ENCODE data around the gene CEL.

CEL gene

DNA sequence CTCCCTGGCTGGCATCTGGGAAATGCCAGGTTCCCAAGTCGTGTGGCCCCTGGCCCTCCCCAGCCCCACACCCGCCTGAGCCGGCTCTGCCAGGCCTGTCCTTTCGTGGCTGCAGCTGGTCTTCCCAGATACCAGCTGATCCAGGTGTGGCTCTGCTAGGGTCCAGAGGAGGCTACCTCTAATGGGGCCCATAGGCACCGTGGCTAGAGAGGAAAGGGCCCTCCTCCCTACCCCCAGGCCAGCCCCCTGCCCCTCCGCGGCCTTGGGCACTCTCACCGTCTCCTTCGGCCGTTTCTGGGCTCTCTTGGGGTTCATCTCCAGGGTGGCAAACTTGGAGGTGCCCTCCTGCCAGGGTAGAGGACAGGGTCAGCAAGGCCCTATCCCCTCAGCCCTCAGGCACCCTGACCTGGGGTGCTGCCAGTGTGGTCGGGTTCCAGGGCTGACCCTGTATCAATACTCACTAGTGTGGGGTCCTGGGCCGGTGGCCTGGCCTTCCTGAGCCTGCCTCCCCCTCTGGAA lies 42.3 kb downstream of the CEL start:
- DNase-seq (ENCODE audit: low spot score) = no peak

- no peak for DNase-seq (ENCODE audit: low spot score)
Measured at GRCh38 chr9:133104718-133105460, 43.1 kb downstream of the CEL start.

DNA sequence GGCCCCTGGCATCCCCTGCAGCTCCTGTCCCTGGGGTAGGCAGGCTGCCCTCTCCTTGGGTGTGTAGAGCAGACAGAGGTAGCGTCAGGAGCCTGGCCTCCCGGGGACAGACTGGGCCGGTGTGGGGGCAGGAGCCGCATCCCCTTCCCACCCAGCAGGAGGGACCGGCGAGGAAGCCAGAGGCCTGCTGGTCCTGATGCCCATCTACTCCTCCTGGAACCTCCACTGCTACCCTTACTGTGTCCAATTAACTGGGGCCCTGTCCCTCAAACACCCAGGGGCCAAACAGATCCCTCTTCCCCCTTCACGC lies 43.6 kb downstream of the CEL start:
- no peak for DNase-seq (ENCODE audit: low spot score)

GRCh38 chr9:133106511-133107244 lies 44.9 kb downstream of the CEL start:
- no peak for DNase-seq (ENCODE audit: low spot score)

- DNase-seq (ENCODE audit: low spot score) = no peak
Measured at GRCh38 chr9:133107245-133107722, 45.5 kb downstream of the CEL start.

- DNase-seq (ENCODE audit: low spot score) = no peak
Measured at GRCh38 chr9:133107961-133108793, 46.4 kb downstream of the CEL start.

DNA sequence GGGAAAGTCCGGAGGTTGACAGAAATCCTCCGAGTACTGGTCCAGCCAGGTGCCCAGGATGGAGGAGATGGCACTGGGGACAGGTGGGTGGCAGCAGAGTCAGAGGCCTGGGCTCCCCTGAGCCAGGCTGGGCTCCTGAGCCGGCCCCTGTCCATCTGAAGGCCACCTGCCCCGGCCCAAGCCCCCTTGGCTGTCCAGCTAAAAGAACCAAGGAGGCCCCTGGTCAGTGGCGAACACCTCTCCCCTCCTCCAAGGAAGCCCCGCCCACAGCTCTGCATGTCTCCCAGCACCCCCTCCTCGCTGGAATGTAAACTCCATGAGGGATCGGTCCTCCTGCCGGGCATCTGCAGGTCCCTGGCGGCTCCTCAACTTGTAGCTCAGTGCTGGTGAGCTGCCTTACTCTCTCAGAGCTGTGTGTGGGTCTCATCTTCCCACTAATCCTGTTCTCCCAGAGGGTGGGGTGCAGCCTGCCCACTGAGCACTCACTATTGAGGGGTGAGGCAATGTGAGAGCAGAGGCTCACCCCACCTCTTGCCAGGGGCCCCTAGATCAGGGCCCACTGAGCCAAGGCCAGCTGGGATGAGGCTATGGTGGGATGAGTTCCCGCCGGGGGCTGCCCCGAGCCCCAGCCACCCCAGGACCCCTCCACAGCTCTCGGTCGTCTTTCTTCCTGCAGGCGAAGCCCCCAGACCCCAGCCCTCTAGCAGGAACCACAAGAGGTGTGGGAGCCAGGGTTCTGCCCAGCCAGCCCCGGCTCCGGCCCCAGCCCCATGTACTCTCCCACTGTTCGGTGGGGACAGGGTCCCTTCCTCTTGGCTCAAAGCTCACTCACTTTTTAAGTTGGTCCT lies 47.2 kb downstream of the CEL start:
- no peak for DNase-seq (ENCODE audit: low spot score)

- no peak for DNase-seq (ENCODE audit: low spot score)
Measured at GRCh38 chr9:133109931-133110650, 48.3 kb downstream of the CEL start.

GRCh38 chr9:133111808-133112662 lies 50.3 kb downstream of the CEL start:
- DNase-seq (ENCODE audit: low spot score) = no peak

GRCh38 chr9:133112663-133113026 lies 50.9 kb downstream of the CEL start:
- DNase-seq (ENCODE audit: low spot score) = no peak

DNA sequence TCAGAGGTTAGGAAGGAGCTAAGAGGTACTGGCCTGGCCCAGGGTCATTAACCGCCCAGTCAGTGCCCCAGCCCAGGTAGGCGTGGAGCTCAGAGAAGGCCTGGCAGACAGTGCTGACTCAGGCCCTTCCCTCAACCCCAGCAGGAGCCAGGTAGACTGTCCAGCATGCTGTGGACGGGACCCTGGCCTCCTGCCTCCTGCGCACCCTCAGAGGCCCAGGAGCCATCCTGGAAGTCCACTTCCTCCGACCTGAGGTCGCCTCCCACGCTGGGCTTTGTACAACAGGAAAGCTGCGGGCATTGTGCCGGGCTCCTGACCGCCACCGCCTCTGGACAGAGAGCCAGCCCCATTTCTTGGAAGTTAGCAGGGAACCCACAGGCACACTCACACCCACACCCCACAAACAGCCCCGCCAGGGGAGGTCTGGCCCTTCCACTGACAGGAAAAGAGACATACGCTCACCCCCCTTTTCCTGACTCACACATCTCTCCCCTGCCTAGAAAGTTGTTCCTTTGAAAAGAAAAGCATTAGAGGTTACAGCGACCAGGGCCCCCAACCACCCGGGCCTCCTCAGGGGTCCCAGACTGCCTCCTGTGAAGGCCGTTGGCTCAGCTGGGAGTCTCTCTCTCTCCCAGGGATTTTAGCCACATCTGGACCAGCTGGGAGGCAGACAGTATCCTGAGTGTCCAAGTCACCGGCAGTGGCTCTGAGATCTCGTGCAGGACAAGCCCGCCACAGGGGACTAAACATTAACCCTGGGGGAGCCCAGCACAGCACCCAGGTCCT lies 51.6 kb downstream of the CEL start:
- peak; percentile 36 for DNase-seq (ENCODE audit: low spot score)

DNA sequence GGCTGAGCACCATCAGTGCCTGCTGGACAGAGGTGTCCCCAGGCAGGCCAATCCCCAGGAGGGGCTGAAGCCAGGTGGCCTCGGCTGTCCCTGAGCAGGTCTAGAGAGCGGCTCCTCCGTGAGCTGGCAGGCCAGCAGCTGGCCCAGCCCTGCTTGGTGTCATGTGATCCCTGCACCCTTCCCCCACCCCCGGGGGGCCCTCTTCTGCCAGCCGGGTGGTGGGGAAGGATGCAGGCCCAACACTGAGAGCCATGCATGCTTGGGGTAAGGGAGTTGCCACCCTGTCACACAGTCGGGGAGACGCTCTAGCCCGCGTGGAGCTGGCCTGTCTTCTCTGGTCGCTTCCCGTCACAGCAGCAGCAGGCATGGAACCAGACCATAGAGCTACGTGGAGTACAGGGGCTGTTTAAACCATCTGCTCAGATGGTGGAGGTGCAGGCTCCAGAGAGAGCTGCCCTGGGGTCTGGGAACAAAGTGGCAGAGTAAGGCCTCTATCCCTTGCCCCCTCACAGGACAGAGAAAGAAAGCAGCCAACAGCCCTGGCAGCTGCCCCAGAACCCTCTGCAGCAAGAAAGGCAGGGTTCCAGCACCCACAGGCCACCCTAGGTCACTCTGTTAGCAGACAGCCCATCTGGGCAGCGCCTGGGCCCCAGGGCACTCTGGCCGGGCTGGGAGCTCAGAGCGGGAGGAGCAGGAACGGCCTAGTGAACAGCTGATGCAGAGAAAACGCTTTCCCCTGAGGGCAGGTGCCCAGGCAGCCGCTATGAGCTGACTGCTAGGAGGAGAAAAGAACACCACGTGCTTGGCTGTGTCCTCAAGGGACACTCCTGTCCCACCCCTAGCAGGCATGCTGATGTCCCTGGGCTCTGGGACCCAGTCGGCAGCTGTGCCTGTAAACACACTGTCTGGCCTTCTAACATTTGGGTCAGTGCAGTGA lies 52.4 kb downstream of the CEL start:
- DNase-seq (ENCODE audit: low spot score) = no peak

GRCh38 chr9:133114886-133115603 lies 53.3 kb downstream of the CEL start:
- no peak for DNase-seq (ENCODE audit: low spot score)

DNA sequence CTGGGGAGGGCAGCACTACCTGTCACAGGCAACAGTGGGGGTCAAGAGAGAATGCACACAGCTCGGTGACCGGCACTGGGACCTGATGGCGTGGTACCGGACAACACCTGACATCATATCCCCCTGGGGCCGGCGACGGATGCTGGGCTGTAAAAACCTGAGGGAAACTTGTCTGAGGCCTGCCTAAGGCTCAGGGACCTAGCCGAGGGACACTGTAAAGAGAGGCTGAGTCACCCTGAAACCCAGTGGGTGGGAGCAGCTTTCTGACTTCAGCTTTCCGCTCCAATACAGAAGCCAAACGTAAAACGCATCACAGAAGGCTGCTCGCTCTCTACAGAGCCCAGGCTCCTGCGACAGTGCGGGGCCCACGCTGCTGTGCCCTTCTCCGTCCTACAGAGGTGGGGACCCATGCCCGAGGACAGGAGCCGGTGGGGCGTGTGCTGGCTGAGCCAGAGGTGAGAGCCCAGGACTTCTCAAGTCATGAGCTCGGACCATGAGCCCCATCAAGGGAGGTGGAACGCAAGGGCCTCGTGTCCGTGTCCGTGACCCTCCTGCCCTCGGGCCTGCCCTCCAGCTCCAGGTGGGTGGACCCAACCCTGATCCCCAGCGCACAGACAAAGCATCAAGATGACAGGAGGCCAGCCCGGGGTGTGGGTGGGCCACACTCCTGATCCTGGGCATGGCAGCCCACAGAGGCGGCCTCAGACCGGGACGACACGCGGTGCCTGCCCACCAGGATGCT lies 54.0 kb downstream of the CEL start:
- no peak for DNase-seq (ENCODE audit: low spot score)

- DNase-seq (ENCODE audit: low spot score) = no peak
Measured at GRCh38 chr9:133116346-133117231, 54.8 kb downstream of the CEL start.

Measured in kidney capillary endothelial cell (primary cell).